Esophagus muscularis mucosa (tissue), 4 donors: ENCODE data around the gene DCC.

Source experiments
- EP300 ChIP-seq: sonication (generic); formaldehyde crosslinking; IDR thresholded peaks from one replicate; pipeline ENCODE4 v1.6.1; 2017; ENCODE audit warnings: antibody characterized with exemption
- POLR2A ChIP-seq: fragments of 450-650 bp; IDR thresholded peaks from one replicate; pipeline ENCODE4 v1.6.1; 2017; ENCODE audit warnings: antibody characterized with exemption, moderate library complexity, mild to moderate bottlenecking, low read depth
- POLR2AphosphoS5 ChIP-seq, 2 donors: sonication (generic); formaldehyde crosslinking; IDR thresholded peaks; one replicate each; pipeline ENCODE4 v1.6.1; 2017; ENCODE audit warnings: antibody characterized with exemption in 2 of 2
- TF ChIP-seq, protein P1 (sequence below), 3 experiments: fragments of 200-600 bp in 2 of 3; fragments of 450-650 bp in 1 of 3; sonication (generic) in 2 of 3; IDR thresholded peaks; one replicate each; pipeline ENCODE4 v1.5.1; 2017 to 2019; ENCODE audit warnings: antibody characterized with exemption in 3 of 3, mild to moderate bottlenecking in 2 of 3, moderate library complexity in 1 of 3

DNA sequence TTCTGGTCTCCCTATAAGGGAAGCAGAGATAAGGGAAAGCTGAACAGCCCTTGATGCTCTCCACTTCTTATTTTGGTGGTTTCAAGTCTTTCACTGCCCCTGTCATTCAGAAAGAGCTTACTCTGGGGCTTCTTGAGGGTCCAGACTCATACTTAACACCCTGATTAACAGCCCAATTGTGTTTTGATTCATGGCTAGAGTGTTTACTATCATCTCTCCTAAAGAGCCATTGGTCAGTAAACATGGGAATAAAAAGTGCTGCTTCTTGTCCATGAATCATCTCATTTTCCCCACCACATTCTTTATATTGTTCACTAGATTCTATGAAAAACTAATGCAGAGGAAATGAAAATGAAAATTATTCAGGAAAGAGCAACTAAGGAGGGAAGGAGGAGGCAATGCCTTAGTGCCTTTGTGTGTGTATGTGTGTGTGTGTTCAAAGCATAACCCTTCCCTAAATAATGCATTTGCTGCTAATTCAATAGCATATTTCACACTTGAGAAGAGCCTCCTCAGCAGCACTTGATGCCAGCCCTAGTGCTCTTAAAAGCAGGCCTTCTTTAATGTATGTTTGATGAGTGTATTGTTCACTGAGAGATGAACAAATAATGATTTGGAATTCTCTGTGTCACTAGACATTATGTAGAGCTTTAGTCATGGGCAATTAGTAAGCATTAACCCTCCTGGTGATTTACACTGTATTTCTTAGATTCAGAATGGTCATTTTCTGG is 63.5 kb downstream of the DCC start:
- TF ChIP-seq POLR2A = no peak
- TF ChIP-seq, protein P1, sequence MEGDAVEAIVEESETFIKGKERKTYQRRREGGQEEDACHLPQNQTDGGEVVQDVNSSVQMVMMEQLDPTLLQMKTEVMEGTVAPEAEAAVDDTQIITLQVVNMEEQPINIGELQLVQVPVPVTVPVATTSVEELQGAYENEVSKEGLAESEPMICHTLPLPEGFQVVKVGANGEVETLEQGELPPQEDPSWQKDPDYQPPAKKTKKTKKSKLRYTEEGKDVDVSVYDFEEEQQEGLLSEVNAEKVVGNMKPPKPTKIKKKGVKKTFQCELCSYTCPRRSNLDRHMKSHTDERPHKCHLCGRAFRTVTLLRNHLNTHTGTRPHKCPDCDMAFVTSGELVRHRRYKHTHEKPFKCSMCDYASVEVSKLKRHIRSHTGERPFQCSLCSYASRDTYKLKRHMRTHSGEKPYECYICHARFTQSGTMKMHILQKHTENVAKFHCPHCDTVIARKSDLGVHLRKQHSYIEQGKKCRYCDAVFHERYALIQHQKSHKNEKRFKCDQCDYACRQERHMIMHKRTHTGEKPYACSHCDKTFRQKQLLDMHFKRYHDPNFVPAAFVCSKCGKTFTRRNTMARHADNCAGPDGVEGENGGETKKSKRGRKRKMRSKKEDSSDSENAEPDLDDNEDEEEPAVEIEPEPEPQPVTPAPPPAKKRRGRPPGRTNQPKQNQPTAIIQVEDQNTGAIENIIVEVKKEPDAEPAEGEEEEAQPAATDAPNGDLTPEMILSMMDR (IDR thresholded peaks at IDR 0.05) = no peak
- no peak for TF ChIP-seq POLR2AphosphoS5 (IDR thresholded peaks at IDR 0.05)
- TF ChIP-seq EP300 = no peak
